Measurements from ENCODE around the gene VSIR. TPM values are rescaled to one million over a fixed set of nuclear protein-coding genes. Genes with fewer than 3 reads are reported as not detected.

The VSIR gene
- total RNA-seq, 6 experiments from 2014 or later = 6.1 to 17.1 (median 10.1) TPM

DNA sequence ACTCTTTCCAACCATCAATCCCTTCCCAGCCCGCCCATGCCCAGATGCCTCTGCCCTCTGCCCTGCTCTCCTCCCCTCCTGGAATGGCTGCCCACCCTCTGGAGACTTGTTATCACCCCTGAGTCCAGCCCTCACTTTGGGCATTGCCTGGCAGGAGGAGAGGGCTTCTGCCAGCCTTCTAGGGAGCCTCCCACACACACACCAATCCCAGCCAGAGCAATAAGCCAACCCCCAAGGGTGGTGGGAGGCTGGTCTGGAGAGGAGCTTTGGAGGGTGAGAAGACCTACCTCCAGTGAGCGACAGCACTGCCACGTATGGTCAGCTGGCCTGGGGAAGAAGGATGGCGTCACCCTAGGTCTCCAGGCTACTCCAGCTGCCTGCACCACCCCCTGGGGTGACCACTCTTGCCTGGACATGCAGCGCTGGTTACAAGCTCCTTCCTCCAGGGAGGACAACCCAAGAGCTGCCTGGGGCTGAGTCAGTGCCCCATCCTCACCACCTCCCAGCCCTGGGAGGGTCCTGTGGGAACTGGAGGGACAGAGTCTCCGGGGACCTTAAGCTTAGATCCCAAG lies 62.2 kb downstream of the VSIR start:
- no peak for DNase-seq

DNA sequence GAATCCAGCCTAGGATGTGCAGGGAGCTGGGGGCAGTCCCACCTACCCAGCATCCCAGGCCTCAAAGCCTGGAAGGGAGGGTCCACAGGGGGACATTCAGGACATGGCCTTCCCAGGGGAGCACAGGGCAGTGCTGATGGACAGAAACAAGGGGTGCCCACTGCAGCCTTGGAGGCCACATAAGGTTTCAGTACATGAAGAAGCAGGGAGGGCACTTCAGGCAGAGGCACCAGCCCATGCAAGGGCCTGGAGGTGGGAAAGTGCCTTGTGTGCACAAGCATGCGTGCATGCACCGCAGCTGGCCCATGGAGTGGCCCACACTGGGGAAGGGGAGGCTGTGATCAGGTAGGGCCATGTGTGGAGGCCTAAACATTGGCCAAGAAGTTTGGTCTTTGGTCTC lies 62.8 kb downstream of the VSIR start:
- intact Hi-C loops (cut with DNase I) = no loop called here
- Histone ChIP-seq H3K9me3 (no peaks in the 10 kb centered on the region), H3K36me3 (no peaks in the 10 kb centered on the region), H3K4me3 (no peak overlapping the region), H3K27me3 (no peaks in the 10 kb centered on the region), H3K4me1 (peaks cover 0 to 8% (median 0%) of the 10 kb centered on the region in 4 donors), H3K27ac (no peak overlapping the region)
- no peak for DNase-seq
- TF ChIP-seq, protein P1, sequence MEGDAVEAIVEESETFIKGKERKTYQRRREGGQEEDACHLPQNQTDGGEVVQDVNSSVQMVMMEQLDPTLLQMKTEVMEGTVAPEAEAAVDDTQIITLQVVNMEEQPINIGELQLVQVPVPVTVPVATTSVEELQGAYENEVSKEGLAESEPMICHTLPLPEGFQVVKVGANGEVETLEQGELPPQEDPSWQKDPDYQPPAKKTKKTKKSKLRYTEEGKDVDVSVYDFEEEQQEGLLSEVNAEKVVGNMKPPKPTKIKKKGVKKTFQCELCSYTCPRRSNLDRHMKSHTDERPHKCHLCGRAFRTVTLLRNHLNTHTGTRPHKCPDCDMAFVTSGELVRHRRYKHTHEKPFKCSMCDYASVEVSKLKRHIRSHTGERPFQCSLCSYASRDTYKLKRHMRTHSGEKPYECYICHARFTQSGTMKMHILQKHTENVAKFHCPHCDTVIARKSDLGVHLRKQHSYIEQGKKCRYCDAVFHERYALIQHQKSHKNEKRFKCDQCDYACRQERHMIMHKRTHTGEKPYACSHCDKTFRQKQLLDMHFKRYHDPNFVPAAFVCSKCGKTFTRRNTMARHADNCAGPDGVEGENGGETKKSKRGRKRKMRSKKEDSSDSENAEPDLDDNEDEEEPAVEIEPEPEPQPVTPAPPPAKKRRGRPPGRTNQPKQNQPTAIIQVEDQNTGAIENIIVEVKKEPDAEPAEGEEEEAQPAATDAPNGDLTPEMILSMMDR (IDR thresholded peaks at IDR 0.05) = no peak
- TF ChIP-seq POLR2A (IDR thresholded peaks at IDR 0.05) = no peak
- WGBS (ENCODE audit: insufficient coverage, low coverage, low lambda C conversion rate, missing lambda C conversion rate) = 100% methylated on average over 2 of the region's 2 CpGs
- ATAC-seq = no peak

More for the DNA sequence above, 62.2 kb downstream of the VSIR start:
- no peak overlapping the region for H3K4me3 ChIP-seq
- no CpG with 5 or more reads among the region's 6 CpGs for WGBS (ENCODE audit: insufficient coverage, low coverage, low lambda C conversion rate, missing lambda C conversion rate)
- no peaks in the 10 kb centered on the region for H3K27me3 ChIP-seq
- no peaks in the 10 kb centered on the region for H3K9me3 ChIP-seq
- no peak for ATAC-seq
- H3K27ac ChIP-seq = no peak overlapping the region
- TF ChIP-seq POLR2A (IDR thresholded peaks at IDR 0.05) = no peak
- TF ChIP-seq, protein P1 (IDR thresholded peaks at IDR 0.05) = no peak
- H3K36me3 ChIP-seq = no peaks in the 10 kb centered on the region
- H3K4me1 ChIP-seq = peaks cover 0 to 8% (median 0%) of the 10 kb centered on the region in 4 donors
- intact Hi-C loops (cut with DNase I) = no loop called here

DNA sequence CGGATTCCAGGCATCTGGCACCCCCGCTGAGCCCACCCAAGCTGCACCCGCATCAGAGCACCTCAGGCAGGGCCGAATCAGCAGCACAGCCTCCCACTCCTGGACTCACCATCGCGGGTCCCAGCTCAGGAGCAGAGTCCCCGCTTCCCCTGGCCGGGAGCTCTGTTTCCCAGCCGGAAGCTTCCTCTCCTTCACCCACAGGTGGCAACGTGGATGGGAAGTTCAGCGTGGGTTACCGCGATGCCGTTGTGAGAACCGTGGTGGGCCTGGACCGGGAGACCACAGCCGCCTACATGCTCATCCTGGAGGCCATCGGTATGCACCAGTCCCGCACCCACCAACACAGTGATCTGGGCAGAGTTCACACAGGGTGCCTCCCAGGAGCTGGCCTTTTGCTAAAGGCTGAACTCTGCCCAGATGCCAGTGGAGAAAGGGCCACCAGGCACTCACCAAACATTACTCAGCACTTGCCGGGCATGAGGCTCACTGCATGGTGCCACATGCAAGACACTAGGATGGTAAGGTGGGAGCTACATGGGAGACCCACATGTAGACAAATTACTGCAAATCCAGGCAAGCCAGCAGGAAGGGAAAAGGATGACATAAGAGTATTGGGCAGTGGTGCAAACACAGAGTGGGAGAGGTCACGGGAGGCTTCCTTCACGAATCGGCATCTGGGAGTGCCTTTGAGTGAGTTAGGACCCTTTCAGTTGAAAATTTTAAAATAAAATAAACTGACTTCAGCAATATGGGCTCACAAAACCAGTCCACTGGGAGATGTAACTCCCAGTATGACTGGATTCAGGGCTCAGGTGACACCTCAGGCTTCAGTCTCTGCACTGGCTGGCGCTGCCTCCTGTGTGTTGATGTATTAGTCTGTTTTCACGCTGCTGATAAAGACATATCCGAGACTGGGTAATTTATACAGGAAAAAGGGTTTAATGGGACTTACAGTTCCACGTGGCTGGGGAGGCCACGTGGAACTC lies 64.1 kb downstream of the VSIR start:
- ATAC-seq (peak; percentile 22 to 72 (median 64)), DNase-seq (peak in 1 of 3 donors; percentile 62)
- no peaks in the 10 kb centered on the region for H3K36me3 ChIP-seq
- no peak overlapping the region for H3K27ac ChIP-seq
- no peaks in the 10 kb centered on the region for H3K27me3 ChIP-seq
- WGBS (ENCODE audit: insufficient coverage, low coverage, low lambda C conversion rate, missing lambda C conversion rate) = 69% methylated on average over 9 of the region's 28 CpGs
- peaks cover 0 to 8% (median 0%) of the 10 kb centered on the region in 4 donors for H3K4me1 ChIP-seq
- H3K4me3 ChIP-seq = no peak overlapping the region
- intact Hi-C loops (cut with DNase I) = loop anchor here (10.0 kb wide), 3 partner anchors 314 to 404 kb away; partner anchors contain the start of genes CDH23 (in 1 of the 2) and SLC29A3 (in 1 of the 2)
- H3K9me3 ChIP-seq = no peaks in the 10 kb centered on the region
- TF ChIP-seq POLR2A (IDR thresholded peaks at IDR 0.05) = no peak
- TF ChIP-seq, protein P1 (IDR thresholded peaks at IDR 0.05) = no peak

DNA sequence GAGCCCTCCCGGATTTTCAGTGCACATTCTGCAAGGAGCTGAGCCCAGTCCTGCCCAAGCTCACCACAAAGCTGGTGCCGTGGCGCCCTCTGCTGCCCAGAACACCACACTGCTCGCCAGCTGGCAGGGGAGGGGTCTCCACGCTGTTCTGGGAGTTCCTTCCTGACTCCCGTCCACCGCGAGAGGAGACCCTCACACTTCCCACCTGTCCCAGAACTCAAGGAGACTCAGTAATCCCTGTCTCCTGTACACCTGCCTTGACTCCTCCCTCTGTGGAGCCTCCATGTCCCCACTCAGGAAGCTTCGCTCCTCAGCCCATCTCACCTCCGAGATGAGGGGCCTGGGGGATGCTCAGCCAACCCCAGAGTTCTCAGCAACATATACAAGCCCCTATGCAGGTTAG lies 65.0 kb downstream of the VSIR start:
- Histone ChIP-seq H3K27ac (no peak overlapping the region), H3K9me3 (no peaks in the 10 kb centered on the region), H3K36me3 (no peaks in the 10 kb centered on the region), H3K4me1 (peaks cover 0 to 6% (median 0%) of the 10 kb centered on the region in 4 donors), H3K4me3 (no peak overlapping the region), H3K27me3 (no peaks in the 10 kb centered on the region)
- TF ChIP-seq, protein P1 (IDR thresholded peaks at IDR 0.05) = peak; percentile 73 to 93 (median 82)
- TF ChIP-seq POLR2A (IDR thresholded peaks at IDR 0.05) = no peak
- WGBS (ENCODE audit: insufficient coverage, low coverage, low lambda C conversion rate, missing lambda C conversion rate) = 3% methylated on average over 6 of the region's 10 CpGs
- peak; percentile 49 to 71 (median 64) for ATAC-seq
- intact Hi-C loops (cut with DNase I) = loop anchor here (10.0 kb wide), 3 partner anchors 314 to 404 kb away; partner anchors contain the start of genes CDH23 (in 1 of the 2) and SLC29A3 (in 1 of the 2)
- DNase-seq = peak in 2 of 3 donors; percentile 69 to 75

All from right lobe of liver (tissue), 6 donors.